Measurements from ENCODE around the gene ECSIT.

The ECSIT gene

GRCh38 chr19:11499890-11500420 lies 29.0 kb downstream of the ECSIT start:
- DNase-seq = no peak

DNA sequence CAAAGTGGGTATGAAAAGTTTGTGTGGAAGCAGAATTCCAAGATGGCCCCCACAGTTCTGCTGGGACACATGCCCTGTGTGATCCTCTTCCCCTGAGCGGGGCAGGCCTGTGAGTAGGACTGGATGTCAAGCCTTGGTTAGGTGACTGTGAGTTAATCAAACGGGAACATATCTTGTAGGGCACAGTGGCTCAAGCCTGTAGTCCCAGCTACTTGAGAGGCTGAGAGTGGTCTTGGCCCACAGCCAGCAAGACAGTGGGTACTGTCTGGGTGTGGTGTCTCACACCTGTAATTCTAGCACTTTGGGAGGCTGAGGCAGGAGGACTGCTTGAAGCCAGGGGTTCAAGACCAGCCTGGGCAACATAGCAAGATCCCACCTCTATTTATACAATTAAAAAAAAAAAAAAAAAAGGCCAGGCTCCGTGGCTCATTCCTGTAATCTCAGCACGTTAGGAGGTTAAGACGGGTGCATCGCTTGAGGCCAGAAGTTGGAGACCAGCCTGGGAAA lies 29.7 kb downstream of the ECSIT start:
- DNase-seq = no peak

DNA sequence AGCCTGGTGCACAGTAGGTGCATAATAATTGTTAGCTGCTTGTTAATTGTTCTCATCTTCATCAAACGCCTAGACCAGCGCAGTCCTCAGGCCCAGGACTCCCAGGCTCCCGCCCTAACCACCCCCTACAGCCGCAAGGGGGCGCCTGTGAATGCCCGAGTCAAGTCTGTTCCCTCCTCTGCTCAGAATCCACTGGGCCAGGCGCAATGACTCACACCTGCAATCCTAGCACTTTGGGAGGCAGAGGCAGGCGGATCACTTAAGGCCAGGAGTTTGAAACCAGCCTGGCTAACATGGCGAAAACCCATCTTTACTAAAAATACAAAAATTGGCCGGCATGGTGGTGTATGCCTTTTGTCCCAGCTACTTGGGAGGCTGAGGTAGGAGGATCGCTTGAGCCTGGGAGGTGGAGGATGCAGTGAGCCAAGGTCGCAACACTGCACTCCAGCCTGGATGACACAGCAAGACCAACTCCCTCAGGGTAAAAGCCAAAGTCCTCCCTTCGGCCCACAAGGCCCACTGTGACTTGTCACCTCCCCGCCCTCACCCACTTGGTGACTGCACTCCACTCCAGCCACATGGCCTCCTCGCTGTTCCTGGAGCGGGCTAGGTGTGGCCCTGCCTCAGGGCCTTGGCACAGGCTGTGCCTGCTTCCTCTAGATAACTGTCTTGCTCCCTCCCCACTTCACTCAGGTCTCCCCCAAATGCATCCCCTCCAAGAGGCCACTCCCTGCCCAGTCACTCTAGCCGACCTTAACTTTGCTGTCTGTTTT lies 32.4 kb downstream of the ECSIT start:
- peak; percentile 27 for DNase-seq

GRCh38 chr19:11495885-11496284 lies 33.0 kb downstream of the ECSIT start:
- no peak for DNase-seq

DNA sequence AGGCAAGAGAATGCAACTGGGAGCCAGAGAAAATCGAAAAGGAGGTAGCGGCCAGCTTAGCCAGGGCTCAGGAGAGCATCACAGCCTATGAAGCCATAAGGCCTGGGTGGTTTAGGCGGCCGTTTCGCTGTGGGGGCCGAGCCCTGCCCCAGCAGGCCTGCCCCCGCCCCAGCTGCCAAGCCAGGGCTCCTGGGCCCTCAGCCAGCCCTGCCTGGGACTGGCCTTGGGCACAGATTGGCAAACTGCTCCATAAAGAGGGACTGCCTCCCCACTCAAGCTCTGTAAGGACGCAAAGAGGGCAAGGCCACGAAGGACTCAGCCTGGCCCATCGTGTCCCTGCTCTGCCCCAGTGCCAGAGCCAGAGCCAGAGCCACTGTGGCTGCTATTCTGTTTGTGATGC lies 33.5 kb downstream of the ECSIT start:
- DNase-seq = no peak

- no peak for DNase-seq
Measured at GRCh38 chr19:11494634-11495285, 34.2 kb downstream of the ECSIT start.

- DNase-seq = no peak
Measured at GRCh38 chr19:11489378-11489777, 39.6 kb downstream of the ECSIT start.

DNA sequence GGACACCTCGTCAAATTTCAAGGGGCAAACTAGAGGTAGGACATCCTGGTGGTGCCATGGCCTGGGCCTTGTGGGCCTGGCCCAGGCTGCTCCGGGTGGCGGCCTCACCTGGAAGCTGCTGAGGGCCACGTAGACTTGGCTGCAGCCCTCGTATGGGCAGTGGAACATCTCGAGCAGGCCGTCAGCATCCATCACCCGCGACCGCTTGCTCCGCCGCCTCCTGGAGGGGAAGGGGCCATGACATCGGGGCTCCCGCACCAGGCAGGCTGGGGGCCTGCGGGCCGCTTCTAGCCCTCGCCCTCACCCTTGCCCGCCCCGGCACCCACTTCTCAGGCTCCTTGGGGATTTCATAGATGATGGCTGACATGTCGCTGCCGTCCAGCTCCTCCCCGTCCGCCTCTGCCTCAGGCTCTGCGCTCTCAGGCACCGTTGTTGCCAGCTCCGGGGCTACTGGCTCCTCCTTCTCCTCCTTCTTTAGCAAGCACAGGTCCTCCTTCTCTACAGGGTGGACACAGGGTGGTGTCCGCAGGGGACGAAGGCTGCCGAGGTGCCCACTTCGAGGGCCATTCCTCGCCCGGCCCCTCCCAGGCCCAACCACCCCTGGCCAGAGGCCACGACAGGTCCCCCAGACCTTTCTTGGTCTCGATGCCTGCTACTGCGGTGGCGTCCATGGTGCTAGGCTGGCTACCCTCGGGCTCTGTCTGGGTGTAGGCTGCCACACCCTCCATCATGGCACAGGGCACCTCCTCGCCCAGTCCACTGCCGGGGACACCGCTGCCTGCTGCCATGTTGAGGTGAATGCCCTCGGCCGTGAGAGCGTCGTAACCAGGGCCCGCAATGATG lies 42.1 kb downstream of the ECSIT start:
- DNase-seq = no peak

GRCh38 chr19:11485245-11485837 lies 43.6 kb downstream of the ECSIT start:
- DNase-seq = no peak

GRCh38 chr19:11483366-11484111 lies 45.4 kb downstream of the ECSIT start:
- DNase-seq = no peak

GRCh38 chr19:11482384-11483050 lies 46.4 kb downstream of the ECSIT start:
- peak; percentile 79 for DNase-seq

DNA sequence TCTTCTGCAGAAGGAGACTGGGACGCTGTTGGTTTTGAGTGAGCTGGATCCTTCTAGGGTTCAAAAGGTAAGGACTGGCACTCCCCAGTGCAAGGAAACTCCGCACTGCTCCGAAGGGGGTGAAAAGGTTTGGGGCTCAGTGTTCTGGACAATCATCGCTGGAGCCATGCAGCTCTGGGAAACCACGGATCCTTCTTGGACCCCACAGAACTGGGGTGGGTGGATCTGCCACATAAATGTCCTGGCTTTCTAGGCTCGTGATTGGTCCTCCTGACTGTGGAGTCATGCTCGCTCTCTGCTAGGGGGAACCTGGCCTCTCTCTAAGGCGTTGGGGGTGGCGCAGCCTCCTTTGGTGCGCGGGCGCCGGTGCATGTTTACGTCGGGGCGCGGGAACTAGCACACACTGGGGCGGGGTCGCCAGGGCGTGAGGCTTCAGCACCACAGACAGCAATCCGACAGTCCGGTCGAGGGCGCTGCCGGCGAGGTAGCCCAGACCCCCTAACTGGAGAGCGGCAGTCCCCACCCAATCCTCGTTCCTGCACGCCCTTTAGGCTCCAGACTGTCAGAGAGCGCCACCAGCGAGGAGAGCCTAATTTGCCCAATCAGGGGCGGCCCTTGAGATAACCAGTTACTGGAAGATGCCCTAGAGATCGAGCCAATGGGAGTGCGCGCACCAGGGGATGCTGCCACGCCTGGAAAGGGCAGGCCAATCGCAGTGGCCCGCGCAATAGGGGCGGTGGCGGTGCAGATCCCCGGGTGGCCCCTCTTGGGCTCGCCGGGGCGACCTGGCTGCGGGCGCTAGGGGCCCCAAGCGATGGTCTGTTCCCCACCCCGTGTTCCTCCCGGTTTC lies 47.2 kb downstream of the ECSIT start:
- DNase-seq = peak; percentile 25

DNA sequence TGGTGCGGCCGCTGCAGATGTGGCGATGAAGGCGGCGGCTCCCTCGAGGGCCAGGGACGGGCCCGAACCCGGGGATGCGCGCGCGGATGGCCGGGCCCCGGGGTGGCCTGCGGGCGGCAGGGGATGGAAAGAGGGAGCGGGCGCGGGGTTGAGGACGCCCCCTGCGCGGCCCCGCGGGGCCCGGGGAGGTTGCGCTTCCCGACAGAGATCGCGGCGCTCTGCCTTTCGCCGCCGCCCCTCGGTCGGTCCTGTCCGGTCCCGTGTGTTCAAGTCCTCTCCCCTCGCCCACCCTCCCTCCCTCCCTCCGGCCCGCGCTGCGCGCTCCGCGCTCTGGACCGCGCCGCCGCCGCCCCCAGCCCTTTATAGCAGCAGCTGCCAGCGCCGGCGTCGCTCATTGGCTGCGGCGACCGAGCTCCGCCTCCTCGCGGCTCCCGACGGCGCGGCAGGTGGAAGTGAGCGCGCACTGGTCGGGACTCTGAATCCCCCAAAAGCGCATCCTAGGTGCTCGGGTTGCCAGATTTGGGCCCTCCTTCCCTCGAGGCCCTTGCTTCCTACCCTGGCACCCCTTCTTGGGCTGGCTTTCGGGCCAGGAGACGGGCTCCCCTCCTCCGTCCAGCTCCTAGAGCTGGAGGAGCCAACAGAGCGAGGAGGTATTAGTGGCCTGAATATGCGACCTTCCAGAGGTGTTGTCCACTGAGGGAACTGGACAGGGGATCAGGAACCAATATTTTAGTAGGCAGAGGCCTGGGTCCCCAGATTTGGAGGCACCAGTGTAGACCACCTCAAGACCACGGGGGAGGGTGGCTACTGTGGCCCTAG lies 48.0 kb downstream of the ECSIT start, which contains the start of gene ELAVL3:
Gene ELAVL3 (minus strand): TSS at position 332 of the 819 bp plus-strand sequence. CDS start 438 bp downstream, outside the sequence.
- DNase-seq = no peak

- no peak for DNase-seq
Measured at GRCh38 chr19:11479898-11480714, 48.8 kb downstream of the ECSIT start.

DNA sequence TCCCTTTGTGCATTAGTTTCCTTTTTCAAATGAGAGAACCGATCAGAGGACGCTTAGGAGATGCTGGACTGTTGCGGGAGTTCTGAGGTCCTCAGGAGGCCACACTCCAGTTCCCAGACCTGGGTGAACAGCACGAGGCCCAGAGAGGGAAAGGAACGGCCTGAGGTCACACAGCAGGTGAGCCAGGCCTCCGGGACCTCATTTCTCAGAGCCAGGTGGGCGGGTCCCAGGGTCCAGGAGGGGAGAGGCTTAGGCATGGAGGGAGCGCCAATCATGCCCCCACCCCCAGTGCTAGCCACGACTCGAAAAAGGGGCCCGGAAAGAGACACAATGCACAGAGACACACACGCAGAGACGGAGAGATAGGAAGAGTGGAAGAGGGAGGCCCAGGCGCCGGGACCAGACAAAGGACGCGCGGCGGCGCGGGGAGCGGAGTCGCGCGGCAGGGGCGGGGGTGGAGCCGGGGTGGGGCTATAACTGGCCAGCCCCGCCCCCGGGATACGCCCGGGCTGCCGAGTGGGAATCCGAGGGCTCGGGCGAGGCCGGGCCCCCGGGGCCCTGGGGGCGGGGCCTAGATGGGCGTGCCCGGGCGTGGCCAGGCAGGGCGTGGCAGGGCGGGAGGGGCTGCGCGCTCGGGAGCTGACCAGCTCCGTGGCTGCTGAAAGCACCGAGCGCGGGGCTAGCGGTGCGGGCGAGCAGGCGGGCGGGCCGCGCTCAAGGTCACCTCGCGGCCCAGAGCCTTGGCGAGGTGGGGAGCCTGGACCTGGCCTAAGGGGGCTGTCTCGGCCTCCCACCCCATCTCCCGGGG lies 49.6 kb downstream of the ECSIT start:
- no peak for DNase-seq

- DNase-seq = no peak
Measured at GRCh38 chr19:11478167-11479089, 50.5 kb downstream of the ECSIT start.
